ENCODE data around the gene TXNDC2.

TXNDC2 gene

GRCh38 chr18:9841752-9842151 lies 44.0 kb upstream of the TXNDC2 start:
- Histone ChIP-seq H3K36me3 (replicated peaks; ENCODE audit: low read depth, low read length) (no peaks in the 10 kb centered on the region), H3K4me2 (ENCODE audit: low read length) (no peak overlapping the region), H3K27ac (ENCODE audit: low read length) (no peak overlapping the region), H2AFZ (ENCODE audit: low read depth, low read length) (no peak overlapping the region), H3K79me2 (ENCODE audit: low read length) (no peaks in the 10 kb centered on the region), H3K4me1 (ENCODE audit: low read length) (no peaks in the 10 kb centered on the region), H3K9me3 (ENCODE audit: insufficient read depth, low read length) (no peaks in the 10 kb centered on the region), H4K20me1 (ENCODE audit: insufficient read depth, low read length) (no peaks in the 10 kb centered on the region), H3K27me3 (ENCODE audit: low read depth, low read length) (peaks cover 14% of the 10 kb centered on the region; the same call in 1 of the 2 replicates), H3K9ac (ENCODE audit: low read length) (no peak overlapping the region), H3K4me3 (ENCODE audit: low read length) (no peak overlapping the region)
- TF ChIP-seq EZH2phosphoT487 (IDR thresholded peaks at IDR 0.05; ENCODE audit: low read depth) (no peak), CTCF (IDR thresholded peaks at IDR 0.05; ENCODE audit: low read depth, low read length) (no peak)

- Histone ChIP-seq H3K27ac (ENCODE audit: low read length) (no peak overlapping the region), H3K4me3 (ENCODE audit: low read length) (no peak overlapping the region), H3K4me1 (ENCODE audit: low read length) (no peaks in the 10 kb centered on the region), H3K79me2 (ENCODE audit: low read length) (no peaks in the 10 kb centered on the region), H3K27me3 (ENCODE audit: low read depth, low read length) (peaks cover 14% of the 10 kb centered on the region; the same call in 1 of the 2 replicates), H3K9me3 (ENCODE audit: insufficient read depth, low read length) (no peaks in the 10 kb centered on the region), H4K20me1 (ENCODE audit: insufficient read depth, low read length) (no peaks in the 10 kb centered on the region), H3K36me3 (replicated peaks; ENCODE audit: low read depth, low read length) (no peaks in the 10 kb centered on the region), H3K9ac (ENCODE audit: low read length) (no peak overlapping the region), H2AFZ (ENCODE audit: low read depth, low read length) (no peak overlapping the region), H3K4me2 (ENCODE audit: low read length) (no peak overlapping the region)
- TF ChIP-seq EZH2phosphoT487 (IDR thresholded peaks at IDR 0.05; ENCODE audit: low read depth): no peak
- TF ChIP-seq CTCF (IDR thresholded peaks at IDR 0.05; ENCODE audit: low read depth, low read length): no peak
Measured at GRCh38 chr18:9842448-9842847, 43.3 kb upstream of the TXNDC2 start.

GRCh38 chr18:9845256-9845655 lies 40.5 kb upstream of the TXNDC2 start:
- H2AFZ ChIP-seq (ENCODE audit: low read depth, low read length): no peak overlapping the region
- no peaks in the 10 kb centered on the region for H3K4me1 ChIP-seq (ENCODE audit: low read length)
- H3K27me3 ChIP-seq (ENCODE audit: low read depth, low read length): 0 out of 2 replicates have a peak, but pooled peaks cover 2% of the 10 kb centered on the region
- no peak overlapping the region for H3K27ac ChIP-seq (ENCODE audit: low read length)
- no peak for TF ChIP-seq CTCF (IDR thresholded peaks at IDR 0.05; ENCODE audit: low read depth, low read length)
- TF ChIP-seq EZH2phosphoT487 (IDR thresholded peaks at IDR 0.05; ENCODE audit: low read depth): no peak
- H3K79me2 ChIP-seq (ENCODE audit: low read length): no peaks in the 10 kb centered on the region
- H3K4me2 ChIP-seq (ENCODE audit: low read length): no peak overlapping the region
- no peaks in the 10 kb centered on the region for H4K20me1 ChIP-seq (ENCODE audit: insufficient read depth, low read length)
- H3K9me3 ChIP-seq (ENCODE audit: insufficient read depth, low read length): no peaks in the 10 kb centered on the region
- no peak overlapping the region for H3K4me3 ChIP-seq (ENCODE audit: low read length)
- H3K36me3 ChIP-seq (replicated peaks; ENCODE audit: low read depth, low read length): no peaks in the 10 kb centered on the region
- H3K9ac ChIP-seq (ENCODE audit: low read length): no peak overlapping the region

GRCh38 chr18:9846162-9846925 lies 39.4 kb upstream of the TXNDC2 start:
- H3K27ac ChIP-seq (ENCODE audit: low read length): no peak overlapping the region
- H3K4me3 ChIP-seq (ENCODE audit: low read length): no peak overlapping the region
- no peak for TF ChIP-seq CTCF (IDR thresholded peaks at IDR 0.05; ENCODE audit: low read depth, low read length)
- TF ChIP-seq EZH2phosphoT487 (IDR thresholded peaks at IDR 0.05; ENCODE audit: low read depth): no peak
- H3K27me3 ChIP-seq (ENCODE audit: low read depth, low read length): 0 out of 2 replicates have a peak, but pooled peaks cover 2% of the 10 kb centered on the region
- H3K4me1 ChIP-seq (ENCODE audit: low read length): no peaks in the 10 kb centered on the region
- H3K9me3 ChIP-seq (ENCODE audit: insufficient read depth, low read length): no peaks in the 10 kb centered on the region
- H4K20me1 ChIP-seq (ENCODE audit: insufficient read depth, low read length): no peaks in the 10 kb centered on the region
- no peak overlapping the region for H3K4me2 ChIP-seq (ENCODE audit: low read length)
- no peaks in the 10 kb centered on the region for H3K36me3 ChIP-seq (replicated peaks; ENCODE audit: low read depth, low read length)
- no peak overlapping the region for H2AFZ ChIP-seq (ENCODE audit: low read depth, low read length)
- no peak overlapping the region for H3K9ac ChIP-seq (ENCODE audit: low read length)
- no peaks in the 10 kb centered on the region for H3K79me2 ChIP-seq (ENCODE audit: low read length)
